Astrocyte of the spinal cord (primary cell): Measurements from ENCODE around the gene DSCAML1.
"Not testable (repeated sequence)": the region's sequence is repeated elsewhere in the genome, so short reads cannot be mapped to it uniquely, and the experiment has no call there.

Source experiments
- DNase-seq: peaks from one replicate; pipeline ENCODE4 v3.0.0; 2011; ENCODE audit warnings: low read depth, low spot score
- H3K4me3 ChIP-seq: 2 replicates; pipeline ENCODE4 v1.5.1; 2011; ENCODE audit warnings: low read depth, mild to moderate bottlenecking, low read length, moderate library complexity
- CTCF ChIP-seq: IDR thresholded peaks from 2 replicates; pipeline ENCODE4 v1.5.1; 2012; ENCODE audit warnings: low read depth, mild to moderate bottlenecking, low read length, inconsistent platforms
- in situ Hi-C: cut with HindIII; loops from 2 replicates; pipeline ENCODE4 v1.10.0; 2017; ENCODE audit warnings: low sequenced_read_pairs

Gene DSCAML1

GRCh38 chr11:117410861-117411710 is 385.9 kb downstream of the DSCAML1 start:
- in situ Hi-C loops: no loop called here
- H3K4me3 ChIP-seq: no peak overlapping the region
- no peak for TF ChIP-seq CTCF
- no peak for DNase-seq

GRCh38 chr11:117410238-117410637 is 386.8 kb downstream of the DSCAML1 start:
- in situ Hi-C loops: no loop called here
- H3K4me3 ChIP-seq: no peak overlapping the region
- DNase-seq: no peak
- no peak for TF ChIP-seq CTCF

- in situ Hi-C loops: no loop called here
- no peak for DNase-seq
- TF ChIP-seq CTCF: no peak
Measured at GRCh38 chr11:117409511-117409910, 387.5 kb downstream of the DSCAML1 start.

GRCh38 chr11:117408356-117408755 is 388.7 kb downstream of the DSCAML1 start:
- in situ Hi-C loops: no loop called here
- no peak overlapping the region for H3K4me3 ChIP-seq
- DNase-seq: no peak
- TF ChIP-seq CTCF: no peak

More at GRCh38 chr11:117409511-117409910, 387.5 kb downstream of the DSCAML1 start:
- no peak overlapping the region for H3K4me3 ChIP-seq

- no peak for DNase-seq
- in situ Hi-C loops: no loop called here
- no peak for TF ChIP-seq CTCF
- H3K4me3 ChIP-seq: no peak overlapping the region
Measured at GRCh38 chr11:117407016-117407415, 390.0 kb downstream of the DSCAML1 start.

GRCh38 chr11:117405898-117406297 is 391.1 kb downstream of the DSCAML1 start:
- H3K4me3 ChIP-seq, DNase-seq, in situ Hi-C loops: not testable (repeated sequence)

- DNase-seq, in situ Hi-C loops, H3K4me3 ChIP-seq: not testable (repeated sequence)
Measured at GRCh38 chr11:117399100-117399840, 397.7 kb downstream of the DSCAML1 start.

GRCh38 chr11:117398618-117399017 is 398.4 kb downstream of the DSCAML1 start:
- H3K4me3 ChIP-seq, DNase-seq, in situ Hi-C loops: not testable (repeated sequence)
